Measurements from ENCODE around the gene MRTFB.

The MRTFB gene

GRCh38 chr16:14196011-14196410 lies 124.9 kb downstream of the MRTFB start:
- no peak for DNase-seq

- no peak for DNase-seq
These were observed 125.4 kb downstream of the MRTFB start for GRCh38 chr16:14196539-14196938.

- no peak for DNase-seq
These were observed 126.9 kb downstream of the MRTFB start for GRCh38 chr16:14198012-14198411.

GRCh38 chr16:14198572-14198971 lies 127.5 kb downstream of the MRTFB start:
- no peak for DNase-seq

GRCh38 chr16:14199199-14199598 lies 128.1 kb downstream of the MRTFB start:
- no peak for DNase-seq

- no peak for DNase-seq
These were observed 128.5 kb downstream of the MRTFB start for GRCh38 chr16:14199624-14200023.

- DNase-seq, result no peak
These were observed 131.0 kb downstream of the MRTFB start for GRCh38 chr16:14202095-14202494.

GRCh38 chr16:14202697-14203096 lies 131.6 kb downstream of the MRTFB start:
- no peak for DNase-seq

GRCh38 chr16:14203166-14203565 lies 132.0 kb downstream of the MRTFB start:
- no peak for DNase-seq

- no peak for DNase-seq
These were observed 134.5 kb downstream of the MRTFB start for GRCh38 chr16:14205666-14206065.

GRCh38 chr16:14211856-14212543 lies 140.9 kb downstream of the MRTFB start:
- no peak for DNase-seq

GRCh38 chr16:14215941-14216340 lies 144.8 kb downstream of the MRTFB start:
- DNase-seq, result no peak

- DNase-seq, result no peak
These were observed 148.9 kb downstream of the MRTFB start for GRCh38 chr16:14219983-14220382.

- DNase-seq, result no peak
These were observed 152.5 kb downstream of the MRTFB start for GRCh38 chr16:14223632-14224031.

- DNase-seq, result no peak
These were observed 154.3 kb downstream of the MRTFB start for GRCh38 chr16:14225457-14225856.

- DNase-seq, result peak; percentile 41
These were observed 161.2 kb downstream of the MRTFB start for GRCh38 chr16:14232106-14232864.

GRCh38 chr16:14236401-14236800 lies 165.3 kb downstream of the MRTFB start:
- no peak for DNase-seq

- DNase-seq, result no peak
These were observed 167.6 kb downstream of the MRTFB start for GRCh38 chr16:14238756-14239155.

- DNase-seq, result no peak
These were observed 168.7 kb downstream of the MRTFB start for GRCh38 chr16:14239791-14240190.

GRCh38 chr16:14240219-14240843 lies 169.2 kb downstream of the MRTFB start:
- no peak for DNase-seq

GRCh38 chr16:14240964-14241363 lies 169.8 kb downstream of the MRTFB start:
- DNase-seq, result no peak

- no peak for DNase-seq
These were observed 170.5 kb downstream of the MRTFB start for GRCh38 chr16:14241631-14242030.

GRCh38 chr16:14242769-14243168 lies 171.7 kb downstream of the MRTFB start:
- DNase-seq, result no peak

Data from eye (tissue), 1 donor.